Bronchial epithelial cell (primary cell): ENCODE results near the gene ARL6IP5. TPM values are rescaled to one million over a fixed set of nuclear protein-coding genes. Genes with fewer than 3 reads are reported as not detected.

Experiments used
- DNase-seq: peaks from one replicate; pipeline ENCODE4 v3.0.0-alpha.2; 2010; ENCODE audit warnings: low read depth
- FAIRE-seq: peaks from 2 replicates; lab custom pipeline; 2011; peaks lifted over from hg19 to GRCh38; lab: Jason Lieb, UNC
- H3K27me3 ChIP-seq: 2 replicates; pipeline ENCODE4 v1.5.1; 2011; ENCODE audit warnings: low read length; ENCODE audit not compliant: control insufficient read depth, insufficient read depth
- H3K36me3 ChIP-seq: 2 replicates; pipeline ENCODE4 v1.5.1; 2011; ENCODE audit warnings: low read length; ENCODE audit not compliant: control insufficient read depth, insufficient read depth
- H3K4me3 ChIP-seq: 2 replicates; pipeline ENCODE4 v1.5.1; 2011; ENCODE audit warnings: mild to moderate bottlenecking, low read depth, low read length, control low read depth
- CTCF ChIP-seq: IDR thresholded peaks from 2 replicates; pipeline ENCODE4 v1.5.1; 2011; ENCODE audit warnings: mild to moderate bottlenecking, moderate library complexity, low read length, control low read depth, inconsistent platforms; ENCODE audit not compliant: insufficient read depth, severe bottlenecking
- total RNA-seq: library from RNA; depleted of rRNA; stranded (reverse); fragments of >200 nt; gene quantifications from 2 replicates; pipeline ENCODE4 v1.2.1, GENCODE V29; 2014

The ARL6IP5 gene
- total RNA-seq, 1 donor from 2014 or later: 37.6 TPM

- DNase-seq (no peak), FAIRE-seq (no peak)
- Histone ChIP-seq H3K36me3 (peaks cover 4% of the 10 kb centered on the region), H3K4me3 (no peak overlapping the region), H3K27me3 (no peaks in the 10 kb centered on the region)
- no peak for TF ChIP-seq CTCF
Observed at GRCh38 chr3:69104586-69104985, 19.8 kb downstream of the ARL6IP5 start.

- no peaks in the 10 kb centered on the region for H3K27me3 ChIP-seq
- no peak for DNase-seq
- peaks cover 3% of the 10 kb centered on the region for H3K36me3 ChIP-seq
- no peak overlapping the region for H3K4me3 ChIP-seq
- no peak for TF ChIP-seq CTCF
- no peak for FAIRE-seq
Observed at GRCh38 chr3:69105320-69105719, 20.6 kb downstream of the ARL6IP5 start.

- H3K4me3 ChIP-seq: no peak overlapping the region
- H3K27me3 ChIP-seq: no peaks in the 10 kb centered on the region
- peaks cover 3% of the 10 kb centered on the region for H3K36me3 ChIP-seq
- FAIRE-seq (no peak), DNase-seq (no peak)
- TF ChIP-seq CTCF: no peak
Observed at GRCh38 chr3:69107841-69108240, 23.1 kb downstream of the ARL6IP5 start.

GRCh38 chr3:69108811-69109210 lies 24.1 kb downstream of the ARL6IP5 start:
- Histone ChIP-seq H3K36me3 (peaks cover under 1% of the 10 kb centered on the region), H3K4me3 (no peak overlapping the region), H3K27me3 (no peaks in the 10 kb centered on the region)
- no peak for FAIRE-seq
- no peak for DNase-seq
- no peak for TF ChIP-seq CTCF

- no peak for DNase-seq
- Histone ChIP-seq H3K4me3 (no peak overlapping the region), H3K36me3 (no peaks in the 10 kb centered on the region), H3K27me3 (no peaks in the 10 kb centered on the region)
- no peak for FAIRE-seq
- no peak for TF ChIP-seq CTCF
Observed at GRCh38 chr3:69110941-69111546, 26.3 kb downstream of the ARL6IP5 start.

GRCh38 chr3:69113536-69113935 lies 28.8 kb downstream of the ARL6IP5 start:
- Histone ChIP-seq H3K36me3 (no peaks in the 10 kb centered on the region), H3K4me3 (no peak overlapping the region), H3K27me3 (no peaks in the 10 kb centered on the region)
- TF ChIP-seq CTCF: no peak
- no peak for FAIRE-seq
- peak; percentile 21 for DNase-seq
